HG03139 (cell line): ENCODE measurements around the gene TMEM132A.

ENCODE experiments used
- ATAC-seq: cut with Tn5 transposase; IDR thresholded peaks from one replicate; pipeline ENCODE4 v1.9.1; 2021; ENCODE audit not compliant: unreplicated experiment

Gene TMEM132A

DNA sequence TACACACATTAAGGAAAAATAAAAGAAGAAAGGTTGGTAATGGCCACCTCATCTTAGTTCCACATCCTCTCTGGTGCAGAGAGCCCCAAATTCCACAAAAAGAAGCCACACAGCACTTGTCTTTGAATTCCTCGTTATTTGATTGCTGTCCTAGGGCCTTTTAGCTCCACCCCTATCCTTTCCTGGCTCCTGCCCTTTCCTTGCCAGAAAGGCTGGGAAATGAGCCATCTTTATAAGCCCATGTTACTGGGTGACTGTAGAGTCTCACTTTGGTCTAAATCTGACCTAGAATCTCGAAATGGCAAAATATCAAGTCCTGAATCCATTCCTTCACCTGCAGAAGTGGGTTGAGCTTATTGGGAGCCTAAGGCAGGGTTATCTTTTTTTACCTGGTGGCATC, 4.3 kb upstream of the TMEM132A start:
- no peak for ATAC-seq

DNA sequence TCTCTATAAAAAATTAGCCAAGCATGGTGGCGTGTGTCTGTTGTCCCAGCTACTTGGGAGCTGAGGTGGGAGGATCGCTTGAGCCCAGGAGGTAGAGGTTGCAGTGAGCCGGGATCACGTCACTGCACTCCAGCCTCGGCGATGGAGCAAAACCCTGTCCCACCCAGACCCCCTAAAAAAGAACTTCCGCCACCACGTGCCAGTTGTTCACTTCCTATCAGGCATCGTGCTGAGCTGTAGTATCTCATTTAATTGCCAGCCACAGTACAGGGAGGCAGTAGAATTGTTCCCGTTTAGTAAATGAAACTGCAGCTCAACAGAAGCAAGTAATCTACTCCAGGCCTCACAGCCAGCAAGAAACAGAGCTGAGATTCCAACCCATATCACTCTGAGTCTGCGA, 3.0 kb upstream of the TMEM132A start:
- no peak for ATAC-seq

DNA sequence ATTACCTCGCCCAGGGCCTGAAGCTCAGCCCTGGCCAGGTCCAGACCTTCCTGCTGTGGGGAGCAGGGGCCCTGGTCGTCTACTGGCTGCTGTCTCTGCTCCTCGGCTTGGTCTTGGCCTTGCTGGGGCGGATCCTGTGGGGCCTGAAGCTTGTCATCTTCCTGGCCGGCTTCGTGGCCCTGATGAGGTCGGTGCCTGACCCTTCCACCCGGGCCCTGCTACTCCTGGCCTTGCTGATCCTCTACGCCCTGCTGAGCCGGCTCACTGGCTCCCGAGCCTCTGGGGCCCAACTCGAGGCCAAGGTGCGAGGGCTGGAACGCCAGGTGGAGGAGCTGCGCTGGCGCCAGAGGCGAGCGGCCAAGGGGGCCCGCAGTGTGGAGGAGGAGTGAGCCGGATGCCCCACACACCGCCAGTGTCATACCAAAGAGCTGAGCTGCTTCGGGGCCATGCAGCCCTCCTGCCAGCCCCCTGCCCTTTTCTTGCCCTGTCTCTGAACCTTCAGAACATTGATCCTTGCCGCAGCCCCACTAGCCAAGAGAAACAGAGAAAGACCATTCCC, 2.4 kb upstream of the TMEM132A start:
- no peak for ATAC-seq

DNA sequence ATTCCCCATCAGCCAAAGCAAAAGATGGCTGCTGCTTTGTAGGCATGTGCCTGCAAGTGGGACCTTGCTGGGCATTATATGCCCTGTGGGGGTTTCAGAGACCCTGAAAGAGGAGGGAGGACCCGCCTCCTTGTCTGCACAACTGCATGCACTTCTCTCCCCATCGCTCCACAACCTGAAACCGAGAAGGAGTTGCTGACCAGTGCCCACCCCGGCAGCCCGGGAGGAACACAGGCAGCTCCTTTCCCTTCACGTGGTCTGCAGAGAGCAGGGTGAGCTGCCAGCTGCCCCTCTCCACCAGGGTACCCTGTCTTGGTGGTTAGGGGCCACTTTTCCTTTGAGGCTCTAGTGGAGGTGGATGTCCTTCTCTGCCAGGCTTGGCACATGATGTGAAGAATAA, 1.4 kb upstream of the TMEM132A start:
- no peak for ATAC-seq

DNA sequence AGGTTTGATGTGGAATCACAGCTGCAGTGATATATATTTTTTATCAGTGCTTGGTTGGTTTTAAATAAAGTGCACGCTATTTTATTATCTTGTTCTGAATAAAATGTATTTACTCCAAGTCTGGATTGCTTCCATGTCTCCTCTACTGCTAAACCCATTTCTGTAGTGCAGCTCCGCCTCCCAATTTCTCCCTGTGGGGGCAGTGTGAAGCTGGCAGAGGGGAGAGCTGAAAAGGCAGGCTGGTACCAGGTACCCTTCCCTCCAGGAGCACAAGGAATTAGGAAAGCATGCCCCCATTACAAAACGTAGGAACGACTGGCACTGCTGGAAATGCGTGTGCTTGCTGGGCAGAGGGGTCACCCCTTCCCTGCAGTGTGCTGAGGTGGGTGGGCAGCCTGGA, 934 bp upstream of the TMEM132A start:
- no peak for ATAC-seq

DNA sequence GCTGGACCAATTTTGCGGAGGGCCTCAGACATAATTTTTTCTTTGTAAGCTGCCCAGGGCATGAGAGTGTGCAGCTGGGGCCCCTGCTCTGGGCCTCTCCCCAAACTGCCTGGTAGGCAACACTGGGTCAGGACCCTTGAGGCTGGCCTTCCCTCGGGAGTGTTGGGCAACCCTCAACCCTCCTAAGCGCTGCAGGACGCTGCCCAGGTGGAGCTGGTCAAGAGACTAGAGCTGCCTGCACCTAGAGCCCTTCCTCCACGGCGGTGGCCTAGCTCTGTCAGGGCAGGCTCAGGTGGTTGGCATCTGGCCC, 505 bp upstream of the TMEM132A start:
- ATAC-seq = no peak

DNA sequence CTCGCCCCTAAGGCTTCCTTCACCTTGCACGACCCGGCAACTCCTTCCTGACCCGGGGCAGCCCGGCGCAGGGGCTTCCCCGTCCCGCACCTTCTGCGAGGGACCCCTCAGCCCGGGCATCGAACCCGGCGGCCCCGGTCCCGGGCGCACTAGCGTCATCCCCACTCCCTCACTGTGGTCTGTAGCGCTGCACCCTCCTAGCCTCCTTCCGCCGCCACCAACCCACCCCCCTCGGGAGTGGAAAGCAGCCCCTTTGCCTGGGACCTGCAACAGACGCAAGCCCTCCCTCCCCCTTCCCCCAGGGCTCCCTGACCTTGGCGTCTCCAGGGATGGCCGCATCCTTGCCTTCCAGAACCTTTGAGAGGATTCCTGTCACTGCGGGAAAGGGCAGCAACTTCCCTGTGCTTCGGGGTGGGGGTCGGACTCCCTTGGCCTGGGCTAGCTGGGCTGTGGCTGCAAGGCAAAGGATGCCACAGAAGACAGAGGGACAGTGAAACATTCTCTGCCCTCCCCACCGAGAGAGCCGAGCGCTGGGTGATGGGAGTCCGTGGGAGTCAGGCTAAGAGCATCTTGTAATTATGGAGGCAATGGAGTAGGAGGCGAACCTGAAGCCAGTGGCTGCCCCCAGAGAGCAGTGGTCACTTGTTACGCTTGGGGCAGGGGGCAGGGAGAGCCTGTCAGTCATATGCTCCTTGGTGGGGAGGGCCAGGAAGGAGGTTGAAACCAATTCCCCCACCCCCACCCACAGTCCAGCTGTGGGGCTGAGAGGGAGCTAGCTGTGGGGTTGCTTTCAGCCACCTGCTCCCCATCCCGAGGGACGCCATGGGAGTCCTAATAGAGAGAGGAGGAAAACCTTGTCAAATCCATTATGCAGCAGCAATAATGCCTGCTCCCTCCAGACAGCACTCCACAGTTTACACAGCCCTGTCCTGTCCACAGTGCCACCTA, 920 bp downstream of the TMEM132A start:
- no peak for ATAC-seq

DNA sequence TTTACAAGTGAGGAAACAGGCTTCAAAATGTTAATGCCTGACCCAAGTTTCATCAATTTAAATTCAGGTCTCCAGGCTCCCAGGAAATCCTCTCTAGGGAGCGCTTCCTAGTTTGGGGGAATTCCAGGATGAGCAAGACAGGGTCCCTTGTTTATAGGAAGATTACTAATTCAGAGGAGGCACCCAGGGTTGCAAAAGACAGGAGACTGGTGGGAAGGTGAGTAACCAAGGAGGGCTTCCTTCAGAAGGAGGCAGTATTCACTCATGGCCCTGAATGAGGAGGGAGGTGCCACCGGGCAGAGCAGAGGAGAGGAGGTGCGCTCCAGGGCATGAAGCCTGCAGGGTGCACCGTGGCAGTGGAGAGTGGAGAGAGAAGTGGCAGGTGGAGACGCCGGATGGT, 1.6 kb downstream of the TMEM132A start:
- ATAC-seq = no peak

DNA sequence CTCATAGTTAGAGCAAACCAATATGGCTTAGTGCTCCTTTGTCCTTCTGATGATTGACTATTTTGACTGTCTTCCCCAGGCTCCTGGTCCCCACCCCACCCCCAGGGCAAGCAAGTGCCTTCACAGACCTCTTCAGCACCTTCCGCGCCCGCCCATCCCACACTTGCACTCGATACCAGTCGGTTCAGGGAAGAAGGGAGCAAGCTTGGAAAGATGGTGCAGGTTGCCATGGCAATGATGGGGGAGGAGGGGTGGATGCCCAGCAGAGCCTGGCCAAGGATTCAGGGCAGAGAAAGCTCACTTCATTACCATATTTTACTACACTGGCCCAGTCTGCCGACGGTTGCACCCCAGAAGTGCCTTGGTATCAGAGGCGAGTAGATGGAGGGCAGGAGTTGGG, 2.2 kb downstream of the TMEM132A start:
- ATAC-seq = no peak

DNA sequence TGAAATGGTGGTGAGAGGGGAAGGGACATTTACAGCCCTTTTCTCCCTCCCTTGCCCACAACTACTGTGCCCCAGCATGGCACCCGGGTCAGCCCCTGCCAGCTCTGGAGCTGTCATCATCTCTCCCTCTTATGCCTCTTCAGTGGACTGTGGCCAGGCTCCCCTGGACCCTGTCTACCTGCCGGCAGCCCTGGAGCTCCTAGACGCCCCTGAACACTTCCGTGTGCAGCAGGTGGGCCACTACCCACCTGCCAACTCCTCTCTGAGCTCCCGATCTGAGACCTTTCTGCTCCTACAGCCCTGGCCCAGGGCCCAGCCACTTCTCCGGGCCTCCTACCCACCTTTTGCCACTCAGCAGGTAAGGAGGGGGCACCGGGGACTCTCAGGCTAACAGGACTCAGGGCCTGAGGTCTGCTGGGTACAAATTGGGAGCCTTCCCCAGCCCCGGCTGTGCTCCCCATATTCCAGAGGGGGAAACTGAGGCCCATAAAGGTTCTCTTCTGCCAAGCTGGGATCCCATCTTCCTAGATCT, 2.9 kb downstream of the TMEM132A start:
- ATAC-seq = no peak

DNA sequence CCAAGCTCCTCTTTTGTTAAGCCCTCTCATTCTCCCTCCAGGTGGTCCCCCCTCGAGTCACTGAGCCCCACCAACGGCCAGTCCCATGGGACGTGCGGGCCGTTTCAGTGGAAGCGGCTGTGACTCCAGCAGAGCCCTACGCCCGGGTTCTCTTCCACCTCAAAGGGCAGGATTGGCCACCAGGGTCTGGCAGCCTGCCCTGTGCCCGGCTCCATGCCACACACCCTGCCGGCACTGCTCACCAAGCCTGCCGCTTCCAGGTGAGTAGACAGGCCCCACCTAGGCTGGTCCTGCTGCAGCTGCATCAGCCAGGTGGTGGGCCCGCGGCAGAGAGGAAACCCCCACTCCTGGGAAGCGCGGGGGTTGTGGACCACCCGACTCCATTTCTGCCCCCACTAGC, 3.3 kb downstream of the TMEM132A start:
- no peak for ATAC-seq

DNA sequence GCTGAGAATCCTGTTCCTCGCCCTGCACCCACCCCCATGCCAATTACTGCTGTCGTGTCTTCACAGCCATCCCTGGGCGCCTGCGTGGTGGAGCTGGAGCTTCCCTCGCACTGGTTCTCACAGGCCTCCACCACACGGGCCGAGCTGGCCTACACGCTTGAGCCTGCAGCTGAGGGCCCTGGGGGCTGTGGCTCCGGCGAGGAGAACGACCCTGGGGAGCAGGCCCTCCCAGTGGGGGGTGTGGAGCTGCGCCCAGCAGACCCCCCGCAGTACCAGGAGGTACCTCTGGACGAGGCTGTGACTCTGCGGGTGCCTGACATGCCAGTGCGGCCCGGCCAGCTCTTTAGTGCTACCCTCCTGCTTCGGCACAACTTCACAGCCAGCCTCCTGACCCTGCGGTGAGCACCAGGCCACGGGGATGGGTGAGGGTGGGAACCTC, 4.3 kb downstream of the TMEM132A start:
- no peak for ATAC-seq

DNA sequence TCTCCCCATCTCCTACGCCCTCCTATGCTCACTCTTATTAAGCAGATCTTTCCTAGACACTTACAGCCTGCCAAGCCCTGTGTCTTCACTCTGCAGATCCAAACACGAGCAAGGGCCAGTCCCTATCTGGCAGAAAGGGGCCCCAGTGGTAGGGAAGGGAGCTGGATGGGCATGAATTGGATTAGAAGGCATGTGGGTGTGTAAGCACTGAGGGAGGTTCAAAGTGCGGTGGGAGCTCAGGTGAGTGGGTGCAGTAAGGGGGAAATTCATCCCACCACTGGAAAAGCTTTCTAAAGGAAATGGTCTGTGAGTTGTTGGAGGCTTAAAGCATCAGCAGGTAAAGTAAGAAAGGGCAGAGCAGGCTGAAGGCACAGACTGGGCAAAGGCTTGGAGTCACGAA, 5.5 kb downstream of the TMEM132A start:
- no peak for ATAC-seq

DNA sequence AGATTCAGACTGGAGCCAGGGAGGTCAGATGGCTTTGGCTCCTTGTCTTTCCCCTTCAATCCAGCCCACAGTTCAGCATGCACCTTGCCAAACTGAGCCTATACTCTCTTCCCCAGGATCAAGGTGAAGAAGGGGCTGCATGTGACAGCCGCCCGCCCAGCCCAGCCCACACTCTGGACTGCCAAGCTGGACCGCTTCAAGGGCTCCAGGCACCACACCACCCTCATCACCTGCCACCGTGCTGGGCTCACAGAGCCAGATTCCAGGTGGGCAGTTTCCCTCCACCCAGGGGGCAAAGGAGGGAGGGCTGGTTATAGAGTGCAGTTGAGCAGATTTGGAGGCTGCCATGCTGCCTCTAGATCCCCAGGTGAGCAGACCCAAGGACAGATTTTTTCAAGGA, 6.1 kb downstream of the TMEM132A start:
- no peak for ATAC-seq

DNA sequence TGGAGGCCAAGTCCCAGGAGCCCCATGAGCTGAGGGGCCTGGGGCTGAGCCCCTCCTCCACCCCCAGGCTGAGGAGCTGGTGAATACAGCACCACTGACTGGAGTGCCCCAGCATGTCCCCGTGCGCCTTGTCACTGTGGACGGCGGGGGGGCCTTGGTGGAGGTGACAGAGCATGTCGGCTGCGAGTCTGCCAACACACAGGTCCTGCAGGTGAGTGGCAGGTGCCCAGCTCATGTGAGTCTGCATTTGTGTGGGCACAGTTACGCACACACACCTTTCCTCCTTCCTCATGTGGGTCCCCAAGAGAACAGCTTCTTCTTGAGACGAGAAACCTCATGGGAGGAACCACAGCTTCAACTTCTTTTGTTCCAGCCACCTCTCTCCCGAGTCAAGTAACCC, 7.7 kb downstream of the TMEM132A start:
- no peak for ATAC-seq

DNA sequence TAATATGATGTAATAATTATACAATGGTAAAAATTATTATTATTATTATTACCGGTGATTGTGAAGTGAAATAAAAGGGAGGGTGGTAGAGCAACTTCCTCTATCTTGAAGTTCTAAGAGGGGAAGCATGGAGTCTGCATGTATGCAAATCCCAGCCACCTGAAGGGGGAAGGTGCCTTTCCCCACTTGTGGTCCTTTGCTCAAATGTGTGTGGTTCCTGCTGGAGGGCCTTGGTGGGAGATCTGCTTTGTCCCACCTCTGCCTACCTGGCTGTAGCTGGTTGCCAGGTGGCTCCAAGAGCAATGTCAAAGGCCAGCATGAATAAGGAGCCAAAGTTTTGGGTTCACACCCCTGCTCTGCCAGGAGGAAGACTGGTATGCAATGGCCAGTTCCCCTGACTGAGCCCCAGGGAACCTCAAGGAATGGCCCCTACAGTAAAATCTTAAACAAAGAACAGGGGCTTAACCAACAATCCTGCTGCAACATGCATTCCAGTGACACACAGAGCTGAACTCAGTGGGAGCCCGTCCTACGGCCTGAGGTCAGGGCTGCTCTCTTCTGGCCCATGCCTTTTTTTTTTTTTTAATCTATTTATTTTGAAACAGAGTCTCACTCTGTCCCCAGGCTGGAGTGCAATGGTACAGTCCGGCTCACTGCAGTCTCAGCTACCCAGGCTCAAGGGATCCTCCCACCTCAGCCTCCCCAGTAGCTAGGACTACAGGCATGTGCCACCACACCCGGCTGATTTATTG, 8.5 kb downstream of the TMEM132A start:
- no peak for ATAC-seq

DNA sequence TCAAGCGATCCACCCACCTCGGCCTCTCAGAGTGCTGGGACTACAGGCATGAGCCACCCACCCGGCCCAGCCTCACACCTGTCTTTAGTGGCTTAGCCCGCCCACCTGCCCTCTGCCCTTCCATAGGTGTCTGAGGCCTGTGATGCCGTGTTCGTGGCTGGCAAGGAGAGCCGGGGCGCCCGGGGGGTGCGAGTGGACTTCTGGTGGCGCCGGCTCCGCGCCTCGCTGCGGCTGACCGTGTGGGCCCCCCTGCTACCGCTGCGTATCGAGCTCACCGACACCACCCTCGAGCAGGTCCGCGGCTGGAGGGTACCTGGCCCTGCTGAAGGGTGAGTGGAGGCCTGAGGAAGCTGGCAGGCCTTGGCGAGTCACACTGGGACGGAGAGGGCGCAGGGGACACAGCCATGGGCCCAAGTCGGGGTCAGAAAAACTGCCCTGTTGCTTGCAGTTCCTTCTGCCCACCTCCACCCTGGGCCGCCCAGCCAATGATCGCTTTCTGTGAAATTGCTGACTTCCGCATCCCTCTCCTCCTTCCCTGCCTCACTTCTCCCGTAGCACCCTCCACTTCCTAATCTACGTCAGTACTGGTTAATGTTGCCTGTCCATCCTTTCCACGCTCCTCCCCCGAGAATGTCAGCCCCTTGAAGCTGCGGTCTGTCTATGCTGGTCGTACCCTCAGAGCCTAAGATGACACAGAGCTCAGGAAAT, 9.3 kb downstream of the TMEM132A start:
- ATAC-seq = no peak

DNA sequence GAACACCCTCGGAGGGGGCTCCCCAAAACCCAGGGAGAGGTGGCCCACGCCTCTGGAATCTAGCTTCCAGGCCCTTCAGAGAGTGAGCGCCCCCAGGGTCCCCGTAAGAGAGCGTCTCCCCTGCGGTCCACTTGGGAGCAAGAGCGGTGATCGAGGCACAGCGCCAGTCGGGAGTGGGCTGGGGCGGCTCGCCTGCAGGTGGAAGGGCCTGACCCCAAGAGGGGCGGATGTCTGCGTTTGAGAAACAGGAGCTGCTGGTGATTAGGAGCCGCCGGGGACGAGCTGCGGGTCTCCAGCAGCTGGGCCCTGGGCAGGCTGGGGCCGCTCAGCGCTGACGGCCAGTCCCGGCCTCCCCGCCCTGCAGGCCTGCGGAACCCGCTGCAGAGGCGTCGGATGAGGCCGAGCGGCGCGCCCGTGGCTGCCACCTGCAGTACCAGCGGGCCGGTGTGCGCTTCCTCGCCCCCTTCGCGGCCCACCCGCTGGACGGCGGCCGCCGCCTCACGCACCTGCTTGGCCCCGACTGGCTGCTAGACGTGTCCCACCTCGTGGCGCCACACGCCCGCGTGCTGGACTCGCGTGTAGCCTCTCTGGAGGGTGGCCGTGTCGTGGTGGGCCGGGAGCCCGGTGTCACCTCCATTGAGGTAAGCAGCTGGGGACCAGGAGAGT, 10.0 kb downstream of the TMEM132A start:
- ATAC-seq = no peak

DNA sequence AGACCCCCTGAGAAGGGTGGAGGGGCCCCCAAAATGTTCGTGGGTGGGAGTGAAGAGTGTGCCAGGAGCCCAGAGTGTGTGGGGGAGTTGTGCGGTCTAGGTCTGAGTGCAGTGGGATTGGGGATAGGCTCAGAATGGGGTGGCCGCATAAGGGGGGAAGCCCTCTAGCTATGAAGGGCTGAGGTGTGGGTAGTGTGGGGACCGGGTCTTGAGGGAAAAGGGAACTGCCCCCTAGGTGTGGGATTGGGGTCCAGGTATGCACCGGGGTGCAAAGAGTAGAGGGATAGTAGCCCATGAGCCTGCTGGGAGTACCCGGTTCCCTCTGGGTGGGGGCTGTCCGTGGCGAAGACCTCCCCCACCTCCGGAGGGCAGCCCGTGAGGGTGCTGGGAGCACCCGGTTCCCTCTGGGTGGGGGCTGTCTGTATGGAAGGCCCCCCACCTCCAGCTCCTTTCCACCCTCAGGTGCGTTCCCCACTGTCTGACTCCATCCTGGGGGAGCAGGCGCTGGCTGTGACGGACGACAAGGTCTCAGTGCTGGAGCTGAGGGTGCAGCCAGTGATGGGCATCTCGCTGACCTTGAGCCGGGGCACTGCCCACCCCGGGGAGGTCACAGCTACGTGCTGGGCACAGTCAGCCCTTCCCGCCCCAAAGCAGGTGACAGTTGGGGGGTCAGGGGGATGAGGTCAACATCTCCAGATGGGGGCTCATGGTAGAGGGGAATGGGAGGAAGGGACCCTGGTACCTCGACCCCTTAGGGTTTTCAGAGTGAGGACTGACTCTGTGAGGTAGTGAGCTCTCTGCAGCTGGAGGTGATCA, 10.7 kb downstream of the TMEM132A start:
- no peak for ATAC-seq
